Measurements from ENCODE around the gene STK33.

The STK33 gene

DNA sequence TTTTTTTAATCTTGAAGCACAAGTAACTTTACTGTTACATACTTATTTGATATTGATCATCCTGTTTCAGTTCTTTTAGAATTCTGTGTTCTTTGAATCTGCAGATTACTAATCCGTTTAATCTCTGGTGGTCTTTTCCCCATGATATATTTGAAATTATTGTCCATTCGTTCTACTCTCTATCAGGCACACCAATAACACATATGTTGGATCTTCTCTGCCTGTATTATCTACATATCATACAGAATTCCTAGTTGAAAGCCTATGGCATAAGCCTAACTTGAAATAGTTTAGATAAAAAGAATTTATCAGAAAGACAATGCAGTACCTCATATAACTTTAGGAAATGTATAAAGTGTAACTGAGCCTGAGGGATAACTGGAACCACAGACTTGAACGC is 32.6 kb downstream of the STK33 start:
- DNase-seq, result no peak
- H2AFZ ChIP-seq (ENCODE audit: low read length), result no peak overlapping the region
- H3K27me3 ChIP-seq (replicated peaks; ENCODE audit: insufficient read depth, low read length), result no peaks in the 10 kb centered on the region
- H3K9me2 ChIP-seq (replicated peaks; ENCODE audit: insufficient read depth, low read length), result no peaks in the 10 kb centered on the region
- no peaks in the 10 kb centered on the region for H3K4me1 ChIP-seq (ENCODE audit: low read length)
- H3F3A ChIP-seq (ENCODE audit: insufficient read depth, low read length), result no peaks in the 10 kb centered on the region
- no peak overlapping the region for H3K27ac ChIP-seq (ENCODE audit: low read length)
- no peak overlapping the region for H3K9ac ChIP-seq (ENCODE audit: low read length)
- no peaks in the 10 kb centered on the region for H3K9me3 ChIP-seq (replicated peaks; ENCODE audit: insufficient read depth, low read length)
- no peak overlapping the region for H3K4me3 ChIP-seq (ENCODE audit: low read length)
- no peak overlapping the region for H3K4me2 ChIP-seq (ENCODE audit: low read depth, low read length)
- H3K79me2 ChIP-seq (ENCODE audit: low read length), result no peaks in the 10 kb centered on the region
- H4K20me1 ChIP-seq (ENCODE audit: insufficient read depth, low read length), result no peaks in the 10 kb centered on the region
- H3K36me3 ChIP-seq (replicated peaks; ENCODE audit: insufficient read depth, low read length), result no peaks in the 10 kb centered on the region
- TF ChIP-seq EZH2phosphoT487 (IDR thresholded peaks at IDR 0.05; ENCODE audit: low read length) (no peak), EZH2 (optimal IDR thresholded peaks at IDR 0.05; ENCODE audit: low read depth, low read length) (no peak)
- TF ChIP-seq, protein P1, sequence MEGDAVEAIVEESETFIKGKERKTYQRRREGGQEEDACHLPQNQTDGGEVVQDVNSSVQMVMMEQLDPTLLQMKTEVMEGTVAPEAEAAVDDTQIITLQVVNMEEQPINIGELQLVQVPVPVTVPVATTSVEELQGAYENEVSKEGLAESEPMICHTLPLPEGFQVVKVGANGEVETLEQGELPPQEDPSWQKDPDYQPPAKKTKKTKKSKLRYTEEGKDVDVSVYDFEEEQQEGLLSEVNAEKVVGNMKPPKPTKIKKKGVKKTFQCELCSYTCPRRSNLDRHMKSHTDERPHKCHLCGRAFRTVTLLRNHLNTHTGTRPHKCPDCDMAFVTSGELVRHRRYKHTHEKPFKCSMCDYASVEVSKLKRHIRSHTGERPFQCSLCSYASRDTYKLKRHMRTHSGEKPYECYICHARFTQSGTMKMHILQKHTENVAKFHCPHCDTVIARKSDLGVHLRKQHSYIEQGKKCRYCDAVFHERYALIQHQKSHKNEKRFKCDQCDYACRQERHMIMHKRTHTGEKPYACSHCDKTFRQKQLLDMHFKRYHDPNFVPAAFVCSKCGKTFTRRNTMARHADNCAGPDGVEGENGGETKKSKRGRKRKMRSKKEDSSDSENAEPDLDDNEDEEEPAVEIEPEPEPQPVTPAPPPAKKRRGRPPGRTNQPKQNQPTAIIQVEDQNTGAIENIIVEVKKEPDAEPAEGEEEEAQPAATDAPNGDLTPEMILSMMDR (IDR thresholded peaks at IDR 0.05; ENCODE audit: low read length), result no peak

DNA sequence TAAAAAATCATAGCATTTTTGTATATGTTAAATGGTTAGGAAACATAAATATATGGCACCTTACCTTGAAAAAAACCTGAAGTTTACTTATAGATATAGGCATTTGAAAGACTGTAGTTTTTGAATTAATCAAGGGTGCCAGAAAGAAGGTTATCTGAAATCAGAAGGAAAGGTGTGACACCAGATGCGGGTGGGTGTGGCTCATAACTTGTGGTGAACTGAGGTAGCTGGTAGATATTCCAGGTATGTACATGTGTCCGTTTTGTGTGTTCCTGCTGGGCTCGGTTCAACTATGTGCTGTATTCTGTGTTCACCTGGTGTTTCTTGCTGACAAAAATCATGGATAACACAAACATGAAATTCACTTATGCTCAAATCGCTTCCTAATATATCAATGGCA is 35.6 kb downstream of the STK33 start:
- H3K79me2 ChIP-seq (ENCODE audit: low read length), result no peaks in the 10 kb centered on the region
- no peaks in the 10 kb centered on the region for H3K9me3 ChIP-seq (replicated peaks; ENCODE audit: insufficient read depth, low read length)
- no peaks in the 10 kb centered on the region for H3K9me2 ChIP-seq (replicated peaks; ENCODE audit: insufficient read depth, low read length)
- TF ChIP-seq, protein P1 (IDR thresholded peaks at IDR 0.05; ENCODE audit: low read length), result no peak
- TF ChIP-seq EZH2 (optimal IDR thresholded peaks at IDR 0.05; ENCODE audit: low read depth, low read length) (no peak), EZH2phosphoT487 (IDR thresholded peaks at IDR 0.05; ENCODE audit: low read length) (no peak)
- H3K27me3 ChIP-seq (replicated peaks; ENCODE audit: insufficient read depth, low read length), result no peaks in the 10 kb centered on the region
- H3K4me3 ChIP-seq (ENCODE audit: low read length), result no peak overlapping the region
- H4K20me1 ChIP-seq (ENCODE audit: insufficient read depth, low read length), result no peaks in the 10 kb centered on the region
- H3F3A ChIP-seq (ENCODE audit: insufficient read depth, low read length), result no peaks in the 10 kb centered on the region
- no peak for DNase-seq
- H3K4me1 ChIP-seq (ENCODE audit: low read length), result no peaks in the 10 kb centered on the region
- no peak overlapping the region for H3K4me2 ChIP-seq (ENCODE audit: low read depth, low read length)
- H3K27ac ChIP-seq (ENCODE audit: low read length), result no peak overlapping the region
- H3K36me3 ChIP-seq (replicated peaks; ENCODE audit: insufficient read depth, low read length), result no peaks in the 10 kb centered on the region
- H2AFZ ChIP-seq (ENCODE audit: low read length), result no peak overlapping the region
- no peak overlapping the region for H3K9ac ChIP-seq (ENCODE audit: low read length)

DNA sequence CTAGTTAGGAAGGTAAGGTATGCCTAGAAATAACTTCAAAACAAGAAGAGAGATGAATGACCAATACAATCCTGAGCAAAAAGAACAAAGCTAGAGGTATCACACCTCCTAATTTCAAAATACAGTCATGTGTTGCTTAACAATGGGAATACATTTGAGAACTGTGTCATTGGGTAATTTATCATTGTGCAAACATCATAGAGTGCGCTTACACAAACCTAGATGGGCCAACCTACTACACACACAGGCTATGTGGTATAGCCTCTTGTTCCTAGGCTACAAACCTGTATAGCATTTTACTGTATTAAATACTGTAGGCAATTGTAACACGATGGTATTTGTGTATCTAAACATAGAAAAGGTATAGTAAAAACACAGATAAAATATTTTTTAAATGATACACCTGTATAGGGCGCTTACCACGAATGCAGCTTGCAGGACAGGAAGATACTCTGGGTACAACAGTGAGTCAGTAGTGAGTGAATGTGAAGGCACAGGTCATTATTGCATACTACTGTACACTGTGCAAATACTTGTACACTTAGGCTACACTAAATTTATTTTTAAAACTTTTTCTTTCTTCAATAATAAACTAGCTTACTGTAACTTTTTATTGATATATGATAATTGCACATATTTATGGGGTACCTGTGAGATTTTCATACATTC is 48.2 kb downstream of the STK33 start:
- TF ChIP-seq EZH2 (optimal IDR thresholded peaks at IDR 0.05; ENCODE audit: low read depth, low read length), result no peak
- TF ChIP-seq, protein P1 (IDR thresholded peaks at IDR 0.05; ENCODE audit: low read length), result no peak
- TF ChIP-seq EZH2phosphoT487 (IDR thresholded peaks at IDR 0.05; ENCODE audit: low read length), result no peak
- no peak overlapping the region for H3K27ac ChIP-seq (ENCODE audit: low read length)
- no peaks in the 10 kb centered on the region for H3K79me2 ChIP-seq (ENCODE audit: low read length)
- no peaks in the 10 kb centered on the region for H3K9me2 ChIP-seq (replicated peaks; ENCODE audit: insufficient read depth, low read length)
- no peaks in the 10 kb centered on the region for H3K27me3 ChIP-seq (replicated peaks; ENCODE audit: insufficient read depth, low read length)
- no peaks in the 10 kb centered on the region for H3K36me3 ChIP-seq (replicated peaks; ENCODE audit: insufficient read depth, low read length)
- no peak overlapping the region for H2AFZ ChIP-seq (ENCODE audit: low read length)
- H3K4me2 ChIP-seq (ENCODE audit: low read depth, low read length), result no peak overlapping the region
- no peak overlapping the region for H3K9ac ChIP-seq (ENCODE audit: low read length)
- no peaks in the 10 kb centered on the region for H3K4me1 ChIP-seq (ENCODE audit: low read length)
- no peak overlapping the region for H3K4me3 ChIP-seq (ENCODE audit: low read length)
- no peaks in the 10 kb centered on the region for H3F3A ChIP-seq (ENCODE audit: insufficient read depth, low read length)
- no peak for DNase-seq
- no peaks in the 10 kb centered on the region for H3K9me3 ChIP-seq (replicated peaks; ENCODE audit: insufficient read depth, low read length)
- no peaks in the 10 kb centered on the region for H4K20me1 ChIP-seq (ENCODE audit: insufficient read depth, low read length)
